ENCODE measurements around the gene FIG4. TPM values are rescaled to one million over a fixed set of nuclear protein-coding genes. Genes with fewer than 3 reads are reported as not detected.

Gene FIG4
- total RNA-seq, result 8.2 and 10.7 TPM in 2 replicates

- peak; percentile 82 to 94 for DNase-seq (ENCODE audit: low read depth in 2 of 2)
These were observed at the start of gene FIG4, which contains the start of gene AK9 for GRCh38 chr6:109690737-109691621. TSS of gene FIG4 (plus strand) at chr6:109691296. CDS start at chr6:109691436, 140 bp downstream. TSS of gene AK9 (minus strand) at chr6:109691202. CDS start at chr6:109675745, 15,457 bp downstream.

- DNase-seq (ENCODE audit: low read depth in 2 of 2), result no peak
These were observed 47.0 kb upstream of the FIG4 start for GRCh38 chr6:109644131-109644530.

GRCh38 chr6:109653264-109653663, 37.8 kb upstream of the FIG4 start:
- no peak for DNase-seq (ENCODE audit: low read depth in 2 of 2)

GRCh38 chr6:109655761-109656262, 35.3 kb upstream of the FIG4 start:
- no peak for DNase-seq (ENCODE audit: low read depth in 2 of 2)

GRCh38 chr6:109660526-109661320, 30.4 kb upstream of the FIG4 start:
- DNase-seq (ENCODE audit: low read depth in 2 of 2), result peak in 1 of 2 donors; percentile 17

GRCh38 chr6:109662192-109662591, 28.9 kb upstream of the FIG4 start:
- peak in 1 of 2 donors; percentile 35 for DNase-seq (ENCODE audit: low read depth in 2 of 2)

- DNase-seq (ENCODE audit: low read depth in 2 of 2), result peak in 1 of 2 donors; percentile 49
These were observed 21.3 kb upstream of the FIG4 start for GRCh38 chr6:109669811-109670210.

GRCh38 chr6:109671733-109672132, 19.4 kb upstream of the FIG4 start:
- no peak for DNase-seq (ENCODE audit: low read depth in 2 of 2)

GRCh38 chr6:109672175-109672574, 18.9 kb upstream of the FIG4 start:
- peak in 1 of 2 donors; percentile 21 for DNase-seq (ENCODE audit: low read depth in 2 of 2)

- DNase-seq (ENCODE audit: low read depth in 2 of 2), result peak in 1 of 2 donors; percentile 66
These were observed 18.3 kb upstream of the FIG4 start for GRCh38 chr6:109672839-109673238.

- DNase-seq (ENCODE audit: low read depth in 2 of 2), result no peak
These were observed 14.4 kb upstream of the FIG4 start for GRCh38 chr6:109676724-109677123.

- no peak for DNase-seq (ENCODE audit: low read depth in 2 of 2)
These were observed 12.9 kb upstream of the FIG4 start for GRCh38 chr6:109678240-109678639.

- DNase-seq (ENCODE audit: low read depth in 2 of 2), result peak in 1 of 2 donors; percentile 16
These were observed 12.2 kb upstream of the FIG4 start for GRCh38 chr6:109678661-109679505.

GRCh38 chr6:109686566-109687265, 4.4 kb upstream of the FIG4 start:
- DNase-seq (ENCODE audit: low read depth in 2 of 2), result no peak

GRCh38 chr6:109687271-109687761, 3.8 kb upstream of the FIG4 start:
- DNase-seq (ENCODE audit: low read depth in 2 of 2), result peak in 1 of 2 donors; percentile 25

- peak in 1 of 2 donors; percentile 42 for DNase-seq (ENCODE audit: low read depth in 2 of 2)
These were observed 741 bp upstream of the FIG4 start for GRCh38 chr6:109690373-109690736.

GRCh38 chr6:109693111-109693510, 2.0 kb downstream of the FIG4 start:
- DNase-seq (ENCODE audit: low read depth in 2 of 2), result no peak

- DNase-seq (ENCODE audit: low read depth in 2 of 2), result peak in 1 of 2 donors; percentile 58
These were observed 4.4 kb downstream of the FIG4 start for GRCh38 chr6:109695468-109695867.

GRCh38 chr6:109696355-109696754, 5.3 kb downstream of the FIG4 start:
- DNase-seq (ENCODE audit: low read depth in 2 of 2), result no peak

- no peak for DNase-seq (ENCODE audit: low read depth in 2 of 2)
These were observed 10.1 kb downstream of the FIG4 start for GRCh38 chr6:109701221-109701620.

Data from dermis microvascular lymphatic vessel endothelial cell (primary cell).